Measurements from ENCODE around the gene NFKB2.

The NFKB2 gene

DNA sequence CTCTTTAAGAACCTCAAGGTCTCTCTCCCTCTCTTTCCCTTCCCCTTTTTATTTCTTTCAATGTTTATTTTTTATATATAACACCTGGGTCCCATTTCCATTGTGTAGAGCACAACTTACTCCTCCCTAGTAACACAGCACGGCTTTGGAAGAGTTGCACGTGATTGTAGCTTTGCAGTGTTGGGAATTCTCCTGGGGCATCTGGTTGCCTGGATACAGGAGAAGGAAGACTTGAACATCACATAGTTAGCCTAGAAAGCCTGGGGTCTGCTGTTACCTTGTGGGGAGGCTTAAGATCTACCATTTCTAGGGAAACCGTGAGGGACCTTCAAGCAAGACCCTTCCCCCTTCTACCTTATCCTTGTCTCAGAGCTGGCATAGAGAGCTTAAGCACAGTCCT lies 41.1 kb upstream of the NFKB2 start:
- ATAC-seq, result no peak
- TF ChIP-seq PPARA (CRISPR knock-in tag; IDR thresholded peaks at IDR 0.05; ENCODE audit: borderline replicate concordance) (no peak), OSR1 (CRISPR knock-in tag; IDR thresholded peaks at IDR 0.05) (no peak), ZFP3 (CRISPR knock-in tag; IDR thresholded peaks at IDR 0.05) (no peak), ZNF565 (CRISPR knock-in tag; conservative IDR thresholded peaks at IDR 0.05; ENCODE audit: low read depth) (no peak), ZC3H10 (CRISPR knock-in tag; IDR thresholded peaks at IDR 0.05) (no peak), ESRRG (CRISPR knock-in tag; IDR thresholded peaks at IDR 0.05) (no peak), RARB (CRISPR knock-in tag; IDR thresholded peaks at IDR 0.05) (no peak), TOX (CRISPR knock-in tag; IDR thresholded peaks at IDR 0.05; ENCODE audit: borderline replicate concordance) (no peak), CSRNP3 (CRISPR knock-in tag; IDR thresholded peaks at IDR 0.05) (no peak), GLIS3 (CRISPR knock-in tag; IDR thresholded peaks at IDR 0.05) (no peak)

DNA sequence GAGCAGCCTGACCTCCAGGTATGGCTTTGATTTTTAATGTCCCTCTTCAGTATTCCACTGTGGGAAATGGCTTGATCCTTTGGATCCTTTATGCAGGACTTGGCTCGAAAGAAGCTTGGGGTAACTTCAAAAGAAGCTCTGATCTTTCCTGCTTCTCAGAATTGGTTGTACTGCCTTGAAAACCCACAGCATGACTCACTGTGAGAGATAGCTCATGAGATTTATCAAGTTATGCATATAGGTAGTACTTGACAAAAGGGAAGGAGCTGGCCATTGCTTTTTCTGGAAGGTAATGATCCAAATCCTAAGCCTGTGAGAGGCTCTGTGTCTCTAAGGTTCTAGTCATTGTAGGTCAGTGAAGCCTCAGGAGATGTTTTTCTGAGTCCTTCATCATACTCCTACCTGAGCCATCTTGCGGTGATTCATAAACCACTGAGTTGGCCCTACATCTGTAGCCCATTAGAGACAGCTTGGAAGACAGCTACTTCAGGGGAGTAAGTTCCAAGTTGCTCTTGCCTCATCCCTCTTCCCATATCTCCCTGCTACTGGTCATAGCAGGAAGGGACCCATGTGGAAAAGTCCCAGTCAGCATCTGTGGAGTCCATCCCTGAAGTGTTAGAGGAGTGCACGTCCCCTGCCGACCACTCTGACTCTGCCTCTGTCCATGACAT lies 36.7 kb upstream of the NFKB2 start:
- TF ChIP-seq TCF4 (CRISPR knock-in tag; IDR thresholded peaks at IDR 0.05; ENCODE audit: borderline replicate concordance) (no peak), ZFP3 (CRISPR knock-in tag; IDR thresholded peaks at IDR 0.05) (no peak), ZFP30 (CRISPR knock-in tag; IDR thresholded peaks at IDR 0.05) (no peak), CSRNP3 (CRISPR knock-in tag; IDR thresholded peaks at IDR 0.05) (no peak), ARNTL (CRISPR knock-in tag; IDR thresholded peaks at IDR 0.05; ENCODE audit: borderline replicate concordance, low read depth) (no peak), BACH2 (CRISPR knock-in tag; IDR thresholded peaks at IDR 0.05; ENCODE audit: borderline replicate concordance) (no peak), OSR1 (CRISPR knock-in tag; IDR thresholded peaks at IDR 0.05) (no peak), ESRRG (CRISPR knock-in tag; IDR thresholded peaks at IDR 0.05) (no peak), POU6F1 (CRISPR knock-in tag; IDR thresholded peaks at IDR 0.05; ENCODE audit: borderline replicate concordance, low read depth) (no peak), TSHZ2 (CRISPR knock-in tag; IDR thresholded peaks at IDR 0.05) (no peak), CSDC2 (CRISPR knock-in tag; IDR thresholded peaks at IDR 0.05) (no peak), ZNF565 (CRISPR knock-in tag; conservative IDR thresholded peaks at IDR 0.05; ENCODE audit: low read depth) (no peak), ZNF8 (CRISPR knock-in tag; IDR thresholded peaks at IDR 0.05) (no peak), ISL1 (CRISPR knock-in tag; IDR thresholded peaks at IDR 0.05) (no peak), TOX (CRISPR knock-in tag; IDR thresholded peaks at IDR 0.05; ENCODE audit: borderline replicate concordance) (no peak)
- TF ChIP-seq, protein P1, sequence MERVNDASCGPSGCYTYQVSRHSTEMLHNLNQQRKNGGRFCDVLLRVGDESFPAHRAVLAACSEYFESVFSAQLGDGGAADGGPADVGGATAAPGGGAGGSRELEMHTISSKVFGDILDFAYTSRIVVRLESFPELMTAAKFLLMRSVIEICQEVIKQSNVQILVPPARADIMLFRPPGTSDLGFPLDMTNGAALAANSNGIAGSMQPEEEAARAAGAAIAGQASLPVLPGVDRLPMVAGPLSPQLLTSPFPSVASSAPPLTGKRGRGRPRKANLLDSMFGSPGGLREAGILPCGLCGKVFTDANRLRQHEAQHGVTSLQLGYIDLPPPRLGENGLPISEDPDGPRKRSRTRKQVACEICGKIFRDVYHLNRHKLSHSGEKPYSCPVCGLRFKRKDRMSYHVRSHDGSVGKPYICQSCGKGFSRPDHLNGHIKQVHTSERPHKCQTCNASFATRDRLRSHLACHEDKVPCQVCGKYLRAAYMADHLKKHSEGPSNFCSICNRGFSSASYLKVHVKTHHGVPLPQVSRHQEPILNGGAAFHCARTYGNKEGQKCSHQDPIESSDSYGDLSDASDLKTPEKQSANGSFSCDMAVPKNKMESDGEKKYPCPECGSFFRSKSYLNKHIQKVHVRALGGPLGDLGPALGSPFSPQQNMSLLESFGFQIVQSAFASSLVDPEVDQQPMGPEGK (CRISPR knock-in tag; IDR thresholded peaks at IDR 0.05; ENCODE audit: borderline replicate concordance), result no peak
- ATAC-seq, result no peak

DNA sequence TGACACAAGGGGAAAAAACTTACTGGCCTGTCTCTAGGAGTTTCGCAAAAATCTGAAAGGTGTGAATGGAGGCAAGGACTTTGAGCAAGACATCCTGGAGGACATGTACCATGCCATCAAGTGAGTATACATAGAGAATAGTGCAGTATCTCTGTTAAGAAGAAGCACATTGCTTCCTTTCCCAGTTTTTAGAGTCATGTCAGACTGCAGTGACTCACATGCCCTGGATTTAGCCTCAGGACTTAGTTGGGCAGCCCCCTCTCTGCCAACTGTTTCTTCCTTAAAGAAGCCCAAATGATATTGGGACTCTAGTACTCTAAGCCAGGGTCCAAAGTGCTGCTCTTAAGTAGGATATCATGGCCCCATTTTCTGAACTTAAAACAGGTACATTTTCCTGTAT lies 28.1 kb upstream of the NFKB2 start:
- TF ChIP-seq CSDC2 (CRISPR knock-in tag; IDR thresholded peaks at IDR 0.05), result no peak
- TF ChIP-seq PPARA (CRISPR knock-in tag; IDR thresholded peaks at IDR 0.05; ENCODE audit: borderline replicate concordance), result no peak
- TF ChIP-seq OSR1 (CRISPR knock-in tag; IDR thresholded peaks at IDR 0.05), result no peak
- no peak for ATAC-seq

Data from SK-N-SH treated with all-trans-retinoic acid at 6 μM for 48 hours (cell line).